ENCODE results near the gene SMARCC2. TPM values are rescaled to one million over a fixed set of nuclear protein-coding genes. Genes with fewer than 3 reads are reported as not detected.

The SMARCC2 gene
- total RNA-seq, 4 donors from 2014 or later, result 65.5 to 101 (median 82.1) TPM

DNA sequence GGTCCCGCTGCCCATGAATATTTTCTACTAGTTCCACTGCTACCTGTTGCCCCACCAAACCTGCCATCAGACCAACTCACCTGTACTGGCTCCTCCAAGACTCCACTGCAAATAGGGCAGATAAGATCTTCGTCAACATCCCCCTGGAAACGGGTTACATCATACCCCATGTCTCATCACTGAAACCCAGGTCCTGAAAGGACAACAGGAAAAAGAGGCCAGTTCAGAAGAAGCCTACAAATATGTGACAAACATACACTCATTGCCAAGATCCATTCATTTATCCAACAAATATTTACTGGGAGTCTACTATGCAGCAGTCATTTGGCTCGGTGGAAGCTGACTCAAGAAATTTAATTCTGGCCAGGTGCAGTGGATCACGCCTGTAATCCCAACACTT lies 24.6 kb upstream of the SMARCC2 start:
- TF ChIP-seq, protein P1, sequence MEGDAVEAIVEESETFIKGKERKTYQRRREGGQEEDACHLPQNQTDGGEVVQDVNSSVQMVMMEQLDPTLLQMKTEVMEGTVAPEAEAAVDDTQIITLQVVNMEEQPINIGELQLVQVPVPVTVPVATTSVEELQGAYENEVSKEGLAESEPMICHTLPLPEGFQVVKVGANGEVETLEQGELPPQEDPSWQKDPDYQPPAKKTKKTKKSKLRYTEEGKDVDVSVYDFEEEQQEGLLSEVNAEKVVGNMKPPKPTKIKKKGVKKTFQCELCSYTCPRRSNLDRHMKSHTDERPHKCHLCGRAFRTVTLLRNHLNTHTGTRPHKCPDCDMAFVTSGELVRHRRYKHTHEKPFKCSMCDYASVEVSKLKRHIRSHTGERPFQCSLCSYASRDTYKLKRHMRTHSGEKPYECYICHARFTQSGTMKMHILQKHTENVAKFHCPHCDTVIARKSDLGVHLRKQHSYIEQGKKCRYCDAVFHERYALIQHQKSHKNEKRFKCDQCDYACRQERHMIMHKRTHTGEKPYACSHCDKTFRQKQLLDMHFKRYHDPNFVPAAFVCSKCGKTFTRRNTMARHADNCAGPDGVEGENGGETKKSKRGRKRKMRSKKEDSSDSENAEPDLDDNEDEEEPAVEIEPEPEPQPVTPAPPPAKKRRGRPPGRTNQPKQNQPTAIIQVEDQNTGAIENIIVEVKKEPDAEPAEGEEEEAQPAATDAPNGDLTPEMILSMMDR (IDR thresholded peaks at IDR 0.05), result no peak
- DNase-seq (ENCODE audit: low spot score) (no peak), ATAC-seq (ENCODE audit: low FRiP score) (no peak)

DNA sequence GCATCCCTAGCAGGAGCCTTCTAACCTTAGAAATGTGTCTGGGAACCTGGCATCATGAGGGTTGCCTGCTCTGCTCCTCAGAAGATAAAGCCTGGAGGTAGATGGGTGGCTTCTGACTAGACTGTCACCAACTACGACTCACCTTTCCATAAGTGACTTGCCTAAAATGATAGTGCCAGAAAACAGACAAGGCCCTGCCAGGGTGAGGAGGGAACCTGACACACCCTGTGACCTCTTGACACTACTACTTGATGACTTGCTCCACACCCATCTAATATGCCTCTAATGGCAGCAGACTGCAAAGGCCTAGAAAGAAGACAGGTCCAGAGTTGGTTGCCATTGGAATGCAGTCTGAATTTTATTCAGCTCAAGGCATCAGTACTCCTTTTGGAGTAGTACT lies 23.1 kb upstream of the SMARCC2 start:
- ATAC-seq (ENCODE audit: low FRiP score) (no peak), DNase-seq (ENCODE audit: low spot score) (no peak)
- TF ChIP-seq, protein P1 (IDR thresholded peaks at IDR 0.05), result no peak

DNA sequence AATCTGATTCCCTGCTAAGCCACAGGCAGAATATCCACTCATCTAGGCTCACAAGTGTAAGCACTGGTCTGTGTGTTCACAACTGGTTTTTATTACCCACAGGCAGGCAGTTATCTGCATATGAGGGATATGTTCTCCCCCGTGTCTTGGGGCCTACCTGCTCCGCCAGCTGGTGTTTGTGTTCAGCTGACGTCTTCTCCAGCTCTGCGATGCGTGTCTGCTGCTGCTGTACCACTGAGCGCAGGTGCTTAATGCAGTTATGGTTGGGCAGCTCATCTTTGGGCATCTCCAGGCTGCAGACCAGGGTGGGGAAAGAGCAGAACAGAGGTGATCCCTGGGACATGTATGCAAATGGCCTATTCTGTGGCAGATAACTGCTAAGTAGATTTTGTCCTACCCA lies 18.7 kb upstream of the SMARCC2 start:
- DNase-seq (ENCODE audit: low spot score) (no peak), ATAC-seq (ENCODE audit: low FRiP score) (no peak)
- TF ChIP-seq, protein P1 (IDR thresholded peaks at IDR 0.05), result no peak

DNA sequence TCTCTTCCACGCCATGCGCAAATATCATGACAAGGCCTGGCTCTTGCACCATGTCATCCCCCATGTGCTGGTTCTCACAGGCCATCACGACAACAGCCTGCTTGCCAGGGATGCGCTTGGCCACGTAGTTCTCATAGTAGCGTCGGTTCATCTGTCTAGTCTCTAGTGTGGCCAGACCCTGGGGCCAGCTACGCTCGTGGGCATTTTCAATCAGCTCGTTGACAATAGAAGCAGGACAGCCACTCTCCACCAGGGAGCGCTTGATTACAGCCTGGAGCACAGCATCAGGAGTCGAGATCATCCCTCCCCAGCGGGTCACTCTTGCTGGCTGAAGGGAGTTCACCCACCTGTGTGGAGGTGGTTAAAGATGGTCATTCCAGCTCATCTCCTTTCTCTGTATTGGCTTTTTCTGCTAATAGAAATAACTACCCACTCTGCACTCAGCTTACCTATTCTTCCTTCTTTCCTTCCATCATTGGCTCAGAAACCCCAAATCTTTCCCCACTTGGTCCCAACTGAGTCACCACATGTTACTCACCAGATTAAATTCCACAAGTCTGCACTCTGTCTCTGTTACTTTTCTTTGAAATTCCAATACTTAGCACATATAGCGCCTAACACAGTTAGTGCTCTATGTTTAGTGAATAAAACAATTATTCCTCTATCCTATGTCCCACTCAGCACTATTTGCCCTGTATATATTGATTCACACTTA lies 17.3 kb upstream of the SMARCC2 start:
- no peak for DNase-seq (ENCODE audit: low spot score)
- TF ChIP-seq, protein P1 (IDR thresholded peaks at IDR 0.05), result no peak
- ATAC-seq (ENCODE audit: low FRiP score), result peak; percentile 67

DNA sequence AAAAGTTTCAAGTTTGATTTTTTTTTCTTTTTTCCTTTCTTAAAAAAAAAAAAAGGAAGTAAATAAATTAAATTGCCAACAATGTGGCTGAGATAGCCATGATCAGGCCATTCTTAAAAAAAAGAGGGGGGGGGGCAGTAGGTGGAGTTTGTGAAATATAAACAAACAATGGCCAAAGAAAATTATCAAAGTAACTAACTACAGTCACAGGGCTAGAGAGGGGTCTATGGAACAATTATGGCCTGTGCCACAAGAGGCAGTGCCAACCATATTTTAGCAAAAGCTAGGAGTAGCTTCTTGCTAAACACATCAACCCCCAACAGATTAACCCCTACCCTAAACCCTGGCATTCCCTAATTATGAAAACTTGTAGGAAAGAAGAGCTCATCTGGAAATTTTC lies 16.2 kb upstream of the SMARCC2 start:
- DNase-seq (ENCODE audit: low spot score) (no peak), ATAC-seq (ENCODE audit: low FRiP score) (no peak)
- TF ChIP-seq, protein P1 (IDR thresholded peaks at IDR 0.05), result no peak

DNA sequence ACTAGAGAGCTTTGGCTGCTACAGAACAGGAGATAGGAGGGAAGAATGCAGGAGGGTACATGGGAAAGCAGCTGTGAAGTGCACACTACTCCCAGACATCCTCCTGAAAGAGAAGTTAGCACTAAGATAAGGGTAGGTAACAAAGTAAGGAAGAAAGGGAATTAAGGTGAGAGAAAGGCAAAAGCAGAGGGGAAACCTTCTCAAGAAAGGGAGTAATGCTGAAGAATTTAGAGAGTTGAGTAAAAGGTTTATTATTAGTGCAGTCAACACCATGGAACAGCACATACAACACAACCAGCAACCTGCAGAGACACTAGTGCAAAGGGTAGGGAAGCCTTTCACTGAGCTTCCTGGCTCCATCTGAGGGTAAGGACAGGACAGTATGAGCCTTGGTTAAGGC lies 15.0 kb upstream of the SMARCC2 start:
- no peak for ATAC-seq (ENCODE audit: low FRiP score)
- DNase-seq (ENCODE audit: low spot score), result no peak
- TF ChIP-seq, protein P1 (IDR thresholded peaks at IDR 0.05), result no peak

DNA sequence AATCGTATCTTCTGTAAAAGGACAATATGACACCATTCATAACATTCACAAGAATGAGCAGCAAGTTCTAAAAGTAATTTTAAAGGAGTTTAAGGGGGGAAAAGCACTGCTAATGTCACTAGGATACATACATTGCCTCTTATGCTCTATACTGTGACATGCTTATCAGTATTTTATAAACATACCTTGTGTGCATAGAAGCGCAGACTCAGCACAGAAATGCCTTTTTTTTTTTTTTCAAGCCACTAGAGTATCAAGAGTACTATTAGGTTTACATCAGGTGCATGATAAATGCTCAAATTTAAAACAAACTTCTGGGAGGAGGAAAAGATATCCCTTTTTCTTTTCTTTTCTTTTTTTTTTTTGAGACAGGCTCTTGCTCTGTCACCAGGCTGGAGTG lies 13.6 kb upstream of the SMARCC2 start:
- ATAC-seq (ENCODE audit: low FRiP score) (no peak), DNase-seq (ENCODE audit: low spot score) (no peak)
- TF ChIP-seq, protein P1 (IDR thresholded peaks at IDR 0.05), result no peak
